HepG2 (cell line): Measurements from ENCODE around the gene RASAL3. TPM values are rescaled to one million over a fixed set of nuclear protein-coding genes. Genes with fewer than 3 reads are reported as not detected.

Experiments
- ATAC-seq: fragments of 200-7000 bp; cut with Tn5 transposase; 3 replicates; pipeline ENCODE4 v1.9.1; 2020; ENCODE audit warnings: mild to moderate bottlenecking, moderate library complexity
- BruUV-seq: library from RNA; stranded (reverse); fragments of 400-500 nt; replicated peaks from 2 replicates; lab custom pipeline; 2021; lab: Mats Ljungman, UMichigan
- CTCF ChIA-PET: fragments of 300-600 bp; formaldehyde crosslinking; extraction: SDS; loops from one replicate; lab custom pipeline; 2021; ENCODE audit warnings: low total read pairs, inconsistent platforms, low intra/inter-chr PET ratio; lab: Yijun Ruan, JAX
- POLR2A ChIA-PET: fragments of 350-600 bp; sonication (Branson Sonifier 250); formaldehyde crosslinking; loops from one replicate; lab custom pipeline; 2020; ENCODE audit warnings: antibody characterized with exemption, inconsistent platforms; lab: Yijun Ruan, JAX
- DNase-seq: peaks from one replicate; pipeline ENCODE4 v3.0.0-alpha.2; 2015; ENCODE audit warnings: low spot score
- FAIRE-seq: peaks from 3 replicates; lab custom pipeline; 2011; peaks lifted over from hg19 to GRCh38; lab: Jason Lieb, UNC
- H2AFZ ChIP-seq: one replicate; pipeline ENCODE4 v1.6.1; 2011; ENCODE audit warnings: low read length, inconsistent platforms
- H3K27ac ChIP-seq: fragments of 300-600 bp; 3 replicates; pipeline ENCODE4 v1.8.0; 2011; ENCODE audit warnings: mixed run types, mild to moderate bottlenecking, mixed read lengths, low read length, inconsistent platforms; ENCODE audit not compliant: insufficient read depth; ENCODE audit errors: extremely low read length
- H3K27me3 ChIP-seq, 2 experiments: fragments of 200-600 bp in 1 of 2; 2 replicates in 1 of 2; 3 replicates in 1 of 2; pipeline versions ENCODE4 v1.6.0 to v1.8.0; 2011; ENCODE audit warnings: low read length in 2 of 2, mild to moderate bottlenecking in 2 of 2, moderate library complexity in 2 of 2, inconsistent platforms in 1 of 2; ENCODE audit not compliant: insufficient read depth in 2 of 2, control insufficient read depth in 1 of 2
- H3K36me3 ChIP-seq, 2 experiments: fragments of 200-600 bp in 1 of 2; replicated peaks in 1 of 2; 2 replicates in 1 of 2; 3 replicates in 1 of 2; pipeline versions ENCODE4 v1.5.1 to v1.8.0; 2011; ENCODE audit warnings: low read length in 2 of 2, inconsistent platforms in 1 of 2; ENCODE audit not compliant: insufficient read depth in 2 of 2, control insufficient read depth in 1 of 2
- H3K4me1 ChIP-seq: 2 replicates; pipeline ENCODE4 v1.5.1; 2012; ENCODE audit warnings: low read length, inconsistent platforms; ENCODE audit not compliant: insufficient read depth
- H3K4me2 ChIP-seq: 2 replicates; pipeline ENCODE4 v1.6.0; 2011; ENCODE audit warnings: low read depth, low read length, inconsistent platforms
- H3K4me3 ChIP-seq, 3 experiments: fragments of 200-600 bp in 1 of 3; sonication (generic), shearing (Covaris generic) in 1 of 3; replicated peaks in 1 of 3; 2 replicates each; pipeline ENCODE4 v1.5.1; 2011 to 2016; ENCODE audit warnings: low read length in 3 of 3, inconsistent platforms in 2 of 3, low read depth in 2 of 3, mild to moderate bottlenecking in 2 of 3, control low read depth in 1 of 3, mixed read lengths in 1 of 3; ENCODE audit not compliant: insufficient read depth in 1 of 3
- H3K79me2 ChIP-seq: one replicate; pipeline ENCODE4 v1.6.1; 2011; ENCODE audit warnings: low read length, inconsistent platforms; ENCODE audit not compliant: insufficient read depth
- H3K9ac ChIP-seq: 2 replicates; pipeline ENCODE4 v1.6.0; 2011; ENCODE audit warnings: mild to moderate bottlenecking, low read depth, low read length, inconsistent platforms; ENCODE audit not compliant: insufficient read depth
- H3K9me3 ChIP-seq: 2 replicates; pipeline ENCODE4 v1.5.1; 2012; ENCODE audit warnings: mild to moderate bottlenecking, low read length
- H4K20me1 ChIP-seq: 2 replicates; pipeline ENCODE4 v1.6.0; 2011; ENCODE audit warnings: inconsistent platforms, mild to moderate bottlenecking, low read length, moderate library complexity; ENCODE audit not compliant: insufficient read depth
- AKAP8 ChIP-seq: sonication (generic); formaldehyde crosslinking; IDR thresholded peaks from 2 replicates; pipeline ENCODE4 v1.5.1; 2020; ENCODE audit warnings: mild to moderate bottlenecking, missing genetic modification reagents
- MXD1 ChIP-seq: sonication (generic); formaldehyde crosslinking; IDR thresholded peaks from 2 replicates; pipeline ENCODE4 v1.4.0; 2020; ENCODE audit warnings: mild to moderate bottlenecking, missing genetic modification reagents
- NFYB ChIP-seq: sonication (generic); formaldehyde crosslinking; IDR thresholded peaks from 2 replicates; pipeline ENCODE4 v1.4.0; 2020; ENCODE audit warnings: missing genetic modification reagents
- PCBP1 ChIP-seq: fragments of 200-400 bp; formaldehyde crosslinking; IDR thresholded peaks from 2 replicates; pipeline ENCODE4 v1.6.1; 2017; ENCODE audit warnings: mild to moderate bottlenecking, low read depth, low read length, borderline replicate concordance
- TBL1XR1 ChIP-seq: fragments of 150-350 bp; IDR thresholded peaks from 2 replicates; pipeline ENCODE4 v1.6.1; 2014; ENCODE audit warnings: borderline replicate concordance, low read length; ENCODE audit not compliant: partially characterized antibody
- THAP7 ChIP-seq: sonication (generic); formaldehyde crosslinking; IDR thresholded peaks from 2 replicates; pipeline ENCODE4 v1.8.1; 2023; ENCODE audit warnings: mild to moderate bottlenecking, missing genetic modification reagents
- TRIM22 ChIP-seq: fragments of 450-650 bp; IDR thresholded peaks from 2 replicates; pipeline ENCODE4 v1.6.1; 2017
- ZBTB14 ChIP-seq: sonication (generic); formaldehyde crosslinking; IDR thresholded peaks from 2 replicates; pipeline ENCODE4 v1.4.0; 2020; ENCODE audit warnings: missing genetic modification reagents
- ZFY ChIP-seq: sonication (generic); formaldehyde crosslinking; IDR thresholded peaks from 2 replicates; pipeline ENCODE4 v1.4.0; 2020; ENCODE audit warnings: missing genetic modification reagents
- ZNF143 ChIP-seq: sonication (generic); formaldehyde crosslinking; IDR thresholded peaks from 2 replicates; pipeline ENCODE4 v1.4.0; 2020; ENCODE audit warnings: missing genetic modification reagents
- ZNF296 ChIP-seq: sonication (generic); formaldehyde crosslinking; conservative IDR thresholded peaks from 2 replicates; pipeline ENCODE4 v1.5.0; 2020; ENCODE audit warnings: mild to moderate bottlenecking, missing genetic modification reagents
- ZNF337 ChIP-seq: sonication (generic); formaldehyde crosslinking; IDR thresholded peaks from 2 replicates; pipeline ENCODE4 v1.5.1; 2020; ENCODE audit warnings: missing genetic modification reagents, low read depth, mild to moderate bottlenecking, borderline replicate concordance
- ZNF343 ChIP-seq: sonication (generic); formaldehyde crosslinking; IDR thresholded peaks from 2 replicates; pipeline ENCODE4 v1.4.0; 2020; ENCODE audit warnings: mild to moderate bottlenecking, missing genetic modification reagents
- ZNF367 ChIP-seq: sonication (generic); formaldehyde crosslinking; IDR thresholded peaks from 2 replicates; pipeline ENCODE4 v1.4.0; 2020; ENCODE audit warnings: missing genetic modification reagents, borderline replicate concordance
- ZNF546 ChIP-seq: sonication (generic); formaldehyde crosslinking; conservative IDR thresholded peaks from 2 replicates; pipeline ENCODE4 v1.8.1; 2023; ENCODE audit warnings: mild to moderate bottlenecking, missing genetic modification reagents
- ZNF687 ChIP-seq: sonication (generic); formaldehyde crosslinking; IDR thresholded peaks from 2 replicates; pipeline ENCODE4 v1.5.1; 2020; ENCODE audit warnings: mild to moderate bottlenecking, missing genetic modification reagents, moderate library complexity
- ZSCAN31 ChIP-seq: sonication (generic); formaldehyde crosslinking; IDR thresholded peaks from 2 replicates; pipeline ENCODE4 v1.5.0; 2020; ENCODE audit warnings: low read depth, mild to moderate bottlenecking, missing genetic modification reagents
- WGBS: methylation state at CpG from one replicate; pipeline ENCODE4 v1.1.6; 2017; ENCODE audit warnings: low lambda C conversion rate; 5-methylcytosine and 5-hydroxymethylcytosine counted together
- in situ Hi-C: cut with HindIII; loops from 2 replicates; pipeline ENCODE4 v1.10.0; 2017; ENCODE audit warnings: low pct_unique_long_range_greater_than_20kb; ENCODE audit not compliant: extremely low pct_ligation_motif_present
- intact Hi-C: fragments of 100-400 bp; cut with micrococcal nuclease; formaldehyde crosslinking; loops from one replicate; pipeline ENCODE4 v1.10.0; 2022; ENCODE audit not compliant: unreplicated experiment
- polyA plus RNA-seq, 8 experiments: library from polyadenylated mRNA; depleted of rRNA in 3 of 8; stranded (reverse) in 7 of 8; unstranded in 1 of 8; fragments of >200 nt; fragmentation: Illumina TruSeq in 4 of 8; extraction: Trizol in 4 of 8; gene quantifications; 2 replicates each; pipeline versions ENCODE4 v1.2.1 to v1.2.3, GENCODE V29; 2011 to 2016; ENCODE audit warnings: low read depth in 4 of 8, missing spikeins in 1 of 8, mixed read lengths in 1 of 8; ENCODE audit not compliant: insufficient read depth in 1 of 8
- total RNA-seq, 5 experiments: library from RNA; depleted of rRNA; stranded (reverse); fragments of >200 nt; fragmentation: Illumina TruSeq; extraction: Trizol; gene quantifications; 2 replicates each; pipeline ENCODE4 v1.2.3, GENCODE V29; 2016; ENCODE audit warnings: low read depth in 1 of 5

Gene RASAL3
- total and polyA plus RNA-seq, 2 of the 13 experiments (the other 11 are each of a cell fraction or from before 2014, with no cell fraction given) = not detected

- Histone ChIP-seq H3K27me3 (peaks cover 4 to 12% of the 10 kb centered on the region in 2 experiments; a peak in 4 of 5 replicates), H3K9me3 (no peaks in the 10 kb centered on the region), H2AFZ (no peak overlapping the region), H3K9ac (no peak overlapping the region), H3K79me2 (no peaks in the 10 kb centered on the region), H3K4me2 (no peak overlapping the region), H3K4me3 (no peak overlapping the region), H3K4me1 (peaks cover 14% of the 10 kb centered on the region), H4K20me1 (no peaks in the 10 kb centered on the region), H3K36me3 (no peaks in the 10 kb centered on the region), H3K27ac (no peak overlapping the region)
- intact Hi-C loops (no loop called here), in situ Hi-C loops (no loop called here)
- no peak for DNase-seq
- no peak for FAIRE-seq
- ChIA-PET POLR2A (no interaction called here), CTCF (no interaction called here)
- 0% methylated on average over 1 of the region's 1 CpG for WGBS
- no TSS peak for BruUV-seq
- ATAC-seq = no peak
- TF ChIP-seq ZNF143 (CRISPR knock-in tag) (no peak), ZNF687 (CRISPR knock-in tag) (no peak), ZNF296 (CRISPR knock-in tag) (no peak), ZFY (CRISPR knock-in tag) (no peak), ZBTB14 (CRISPR knock-in tag) (no peak), PCBP1 (no peak), ZNF546 (CRISPR knock-in tag) (no peak), ZSCAN31 (CRISPR knock-in tag) (no peak), NFYB (CRISPR knock-in tag) (no peak), TRIM22 (no peak), MXD1 (CRISPR knock-in tag) (no peak), THAP7 (no peak), ZNF343 (no peak), AKAP8 (CRISPR knock-in tag) (no peak), TBL1XR1 (no peak), ZNF367 (no peak), ZNF337 (no peak)
These were observed 37.9 kb upstream of the RASAL3 start for GRCh38 chr19:15502264-15502663.
